C4-2B (cell line): ENCODE results near the gene ANAPC2.

Experiments used
- CTCF ChIP-seq: fragments of 450-650 bp; conservative IDR thresholded peaks from 2 replicates; pipeline ENCODE4 v1.5.1; 2017; ENCODE audit warnings: mild to moderate bottlenecking
- ZFX ChIP-seq: fragments of 450-650 bp; IDR thresholded peaks from 2 replicates; pipeline ENCODE4 v1.6.1; 2017

GRCh38 chr9:137226338-137227053 is 38.1 kb upstream of the ANAPC2 start:
- no peak for TF ChIP-seq CTCF
- TF ChIP-seq ZFX = peak; percentile 19; the same call in 1 of the 2 replicates
